Activated B cell treated with CpG ODN at 0.5 μM for 24 hours (primary cell): ENCODE data around the gene SMIM26. TPM values are rescaled to one million over a fixed set of nuclear protein-coding genes. Genes with fewer than 3 reads are reported as not detected.

Experiments used
- ATAC-seq: fragments of 200-7000 bp; cut with Tn5 transposase; one replicate; pipeline ENCODE4 v1.10.0; 2021; ENCODE audit warnings: low read depth, mild to moderate bottlenecking, moderate library complexity
- CTCF ChIA-PET: fragments of 350-600 bp; sonication (Branson Sonifier 250); formaldehyde crosslinking; loops from one replicate; lab custom pipeline; 2021; ENCODE audit warnings: antibody characterized with exemption; lab: Charles Lee
- POLR2A ChIA-PET: fragments of 350-600 bp; sonication (Branson Sonifier 250); formaldehyde crosslinking; loops from one replicate; lab custom pipeline; 2021; ENCODE audit warnings: antibody characterized with exemption; lab: Charles Lee
- DNase-seq: peaks from one replicate; pipeline ENCODE4 v3.0.0; 2022
- H3K27ac Mint-ChIP-seq: one replicate; pipeline ENCODE4 v1.8.0; 2020; ENCODE audit warnings: mixed read lengths
- H3K27me3 Mint-ChIP-seq: one replicate; pipeline ENCODE4 v1.8.0; 2021; ENCODE audit warnings: mixed read lengths
- H3K36me3 Mint-ChIP-seq: one replicate; pipeline ENCODE4 v1.8.0; 2021; ENCODE audit warnings: low read depth, mixed read lengths
- H3K4me1 Mint-ChIP-seq: one replicate; pipeline ENCODE4 v1.8.0; 2021; ENCODE audit warnings: mixed read lengths
- H3K4me3 Mint-ChIP-seq: one replicate; pipeline ENCODE4 v1.8.0; 2020; ENCODE audit warnings: mild to moderate bottlenecking, mixed read lengths
- H3K9me3 Mint-ChIP-seq: one replicate; pipeline ENCODE4 v1.8.0; 2020; ENCODE audit warnings: mixed read lengths
- CTCF ChIP-seq: fragments of 200-600 bp; IDR thresholded peaks from one replicate; pipeline ENCODE4 v1.8.0; 2022; ENCODE audit warnings: antibody characterized with exemption, mild to moderate bottlenecking
- intact Hi-C: fragments of 100-400 bp; cut with micrococcal nuclease; formaldehyde crosslinking; loops from one replicate; pipeline ENCODE4 v1.15.1; 2024
- total RNA-seq: library from RNA; stranded (reverse); gene quantifications from 2 replicates; pipeline ENCODE4 v1.2.3, GENCODE V29; 2022

The SMIM26 gene
- total RNA-seq, 1 donor from 2014 or later = 48.9 TPM

DNA sequence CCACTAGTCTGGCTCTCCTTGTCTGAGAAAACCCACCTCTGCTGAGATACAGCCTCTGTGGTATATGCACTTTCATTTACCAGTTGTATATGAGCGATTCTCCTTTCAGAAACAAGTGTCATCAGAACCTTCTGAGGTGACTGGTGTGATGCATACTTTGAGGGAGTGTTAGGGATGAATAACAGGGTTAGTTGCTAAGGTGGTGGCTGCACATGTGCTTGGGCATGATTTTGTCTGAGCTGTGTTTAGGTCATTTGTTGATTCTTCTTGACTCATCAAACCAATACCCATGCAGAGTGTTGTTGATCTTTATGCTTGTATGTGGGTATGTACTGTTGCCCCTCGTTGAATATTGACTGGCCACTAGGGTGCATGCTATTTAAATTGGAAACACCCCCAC is 46.3 kb downstream of the SMIM26 start:
- intact Hi-C loops = no loop called here
- Mint-ChIP-seq H3K36me3 (peaks cover 38% of the 10 kb centered on the region), H3K9me3 (no peaks in the 10 kb centered on the region), H3K27me3 (no peaks in the 10 kb centered on the region), H3K4me1 (no peaks in the 10 kb centered on the region), H3K4me3 (no peak overlapping the region), H3K27ac (no peak overlapping the region)
- POLR2A ChIA-PET = no interaction called here
- DNase-seq = no peak
- no peak for TF ChIP-seq CTCF
- CTCF ChIA-PET = no interaction called here
- no peak for ATAC-seq

DNA sequence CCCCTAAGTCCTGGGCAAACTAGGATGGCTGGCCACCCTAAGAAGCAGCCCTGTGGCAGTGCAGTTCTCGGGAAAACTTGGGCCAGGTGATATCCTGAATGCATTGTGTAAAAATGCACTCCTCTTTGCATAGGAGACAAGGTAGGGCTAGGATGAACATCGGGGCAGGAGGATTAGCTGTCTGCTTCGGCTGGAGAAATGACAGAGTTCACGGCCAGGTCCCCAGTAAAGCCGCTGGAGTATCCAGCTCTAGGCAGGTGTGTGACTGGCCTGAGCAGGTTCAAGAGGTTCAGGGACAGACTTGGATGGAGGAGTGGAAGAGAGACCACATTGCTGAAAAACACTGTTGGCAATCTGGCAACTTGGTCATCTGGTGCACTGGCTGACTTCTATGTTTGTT is 47.0 kb downstream of the SMIM26 start:
- Mint-ChIP-seq H3K27ac (no peak overlapping the region), H3K9me3 (no peaks in the 10 kb centered on the region), H3K4me3 (no peak overlapping the region), H3K4me1 (no peaks in the 10 kb centered on the region), H3K36me3 (peaks cover 38% of the 10 kb centered on the region), H3K27me3 (no peaks in the 10 kb centered on the region)
- TF ChIP-seq CTCF = no peak
- DNase-seq = no peak
- no peak for ATAC-seq
- ChIA-PET POLR2A (no interaction called here), CTCF (no interaction called here)
- intact Hi-C loops = no loop called here

DNA sequence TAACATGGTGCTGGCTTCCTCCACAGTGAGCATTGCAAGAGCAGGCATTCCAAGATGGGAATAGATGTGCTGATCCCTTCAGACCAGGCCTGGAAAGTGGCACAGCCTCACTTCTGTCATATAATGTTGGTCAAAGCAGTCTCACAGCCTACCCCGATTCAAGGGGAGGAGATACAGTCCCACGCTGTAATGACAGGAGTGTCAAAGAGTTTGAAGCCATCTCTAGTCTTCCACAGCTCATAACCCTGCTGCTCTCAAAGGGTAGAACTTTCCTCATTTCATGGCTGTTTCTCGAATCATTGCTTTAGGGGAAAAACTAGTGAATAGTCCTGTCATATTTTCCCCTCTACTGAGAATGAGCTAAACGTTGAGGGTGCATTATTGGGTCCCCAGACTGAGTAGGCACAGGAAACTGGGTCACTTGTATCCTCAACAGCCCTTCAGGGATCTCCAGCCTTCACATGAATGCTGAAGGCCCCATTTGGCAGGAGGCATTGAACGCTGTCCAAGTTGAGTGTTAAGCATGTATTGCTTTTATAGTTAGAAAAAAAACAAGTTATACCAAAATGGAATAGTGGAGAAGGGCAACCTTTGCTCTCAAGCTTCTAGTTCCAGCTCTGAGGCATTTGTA is 47.9 kb downstream of the SMIM26 start:
- ATAC-seq (no peak), DNase-seq (no peak)
- intact Hi-C loops = no loop called here
- no peaks in the 10 kb centered on the region for H3K4me1 Mint-ChIP-seq
- no peak overlapping the region for H3K27ac Mint-ChIP-seq
- ChIA-PET CTCF (no interaction called here), POLR2A (no interaction called here)
- H3K36me3 Mint-ChIP-seq = peaks cover 32% of the 10 kb centered on the region
- no peaks in the 10 kb centered on the region for H3K9me3 Mint-ChIP-seq
- no peaks in the 10 kb centered on the region for H3K27me3 Mint-ChIP-seq
- no peak for TF ChIP-seq CTCF
- no peak overlapping the region for H3K4me3 Mint-ChIP-seq

Other genes starting within 250 kb of the SMIM26 start
- 5.3 and 6.0 TPM in 2 replicates for gene DZANK1, start 100.4 kb upstream of the SMIM26 start, total RNA-seq
- gene POLR3F, start 100.0 kb upstream of the SMIM26 start, total RNA-seq = 13.3 and 14.5 TPM in 2 replicates
- 10.6 TPM in 2 replicates for gene RBBP9, start 70.2 kb upstream of the SMIM26 start, total RNA-seq
- gene SEC23B, start 59.5 kb upstream of the SMIM26 start, total RNA-seq = 52.0 and 56.6 TPM in 2 replicates
- 26.3 and 27.5 TPM in 2 replicates for gene DTD1, start 20.6 kb downstream of the SMIM26 start, total RNA-seq
- gene SCP2D1, start 246.4 kb downstream of the SMIM26 start, total RNA-seq = not detected in 2 replicates